ENCODE measurements around the gene MEP1A. TPM values are rescaled to one million over a fixed set of nuclear protein-coding genes. Genes with fewer than 3 reads are reported as not detected.

Gene MEP1A
- total RNA-seq, 1 experiment from 2014 or later, result not detected

DNA sequence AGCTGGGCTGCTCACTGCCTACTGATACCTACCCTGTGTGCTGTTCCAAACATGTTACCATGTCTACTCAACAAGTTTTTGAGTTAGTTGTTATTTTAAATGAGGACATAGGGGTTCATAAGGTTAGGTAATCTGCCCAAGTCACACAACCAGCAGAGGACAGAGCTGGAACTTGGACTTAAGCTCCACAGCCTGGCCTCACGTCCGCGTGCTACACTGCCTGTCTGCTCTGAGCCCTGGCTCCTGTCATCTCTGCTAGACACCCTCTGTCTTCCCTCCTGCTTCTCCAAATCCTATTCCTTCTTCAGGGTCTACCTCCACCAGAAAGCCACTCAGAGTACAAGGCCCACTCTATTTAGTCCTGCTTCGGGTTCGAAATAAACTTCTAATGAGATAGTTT lies 28.2 kb upstream of the MEP1A start:
- no peak overlapping the region for H3K9ac ChIP-seq (ENCODE audit: low read length)
- no peaks in the 10 kb centered on the region for H3K9me3 ChIP-seq (ENCODE audit: low read length)
- no peaks in the 10 kb centered on the region for H3K79me2 ChIP-seq (ENCODE audit: low read length)
- intact Hi-C loops (cut with micrococcal nuclease), result no loop called here
- no peak overlapping the region for H2AFZ ChIP-seq (ENCODE audit: low read length)
- no peak for ATAC-seq
- H4K20me1 ChIP-seq (ENCODE audit: low read length), result no peaks in the 10 kb centered on the region
- no peak for DNase-seq
- TF ChIP-seq, protein P1, sequence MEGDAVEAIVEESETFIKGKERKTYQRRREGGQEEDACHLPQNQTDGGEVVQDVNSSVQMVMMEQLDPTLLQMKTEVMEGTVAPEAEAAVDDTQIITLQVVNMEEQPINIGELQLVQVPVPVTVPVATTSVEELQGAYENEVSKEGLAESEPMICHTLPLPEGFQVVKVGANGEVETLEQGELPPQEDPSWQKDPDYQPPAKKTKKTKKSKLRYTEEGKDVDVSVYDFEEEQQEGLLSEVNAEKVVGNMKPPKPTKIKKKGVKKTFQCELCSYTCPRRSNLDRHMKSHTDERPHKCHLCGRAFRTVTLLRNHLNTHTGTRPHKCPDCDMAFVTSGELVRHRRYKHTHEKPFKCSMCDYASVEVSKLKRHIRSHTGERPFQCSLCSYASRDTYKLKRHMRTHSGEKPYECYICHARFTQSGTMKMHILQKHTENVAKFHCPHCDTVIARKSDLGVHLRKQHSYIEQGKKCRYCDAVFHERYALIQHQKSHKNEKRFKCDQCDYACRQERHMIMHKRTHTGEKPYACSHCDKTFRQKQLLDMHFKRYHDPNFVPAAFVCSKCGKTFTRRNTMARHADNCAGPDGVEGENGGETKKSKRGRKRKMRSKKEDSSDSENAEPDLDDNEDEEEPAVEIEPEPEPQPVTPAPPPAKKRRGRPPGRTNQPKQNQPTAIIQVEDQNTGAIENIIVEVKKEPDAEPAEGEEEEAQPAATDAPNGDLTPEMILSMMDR (conservative IDR thresholded peaks at IDR 0.05; ENCODE audit: low read depth, low read length), result no peak
- TF ChIP-seq EZH2 (IDR thresholded peaks at IDR 0.05; ENCODE audit: low read length, unreplicated experiment) (no peak), EZH2phosphoT487 (IDR thresholded peaks at IDR 0.05; ENCODE audit: borderline replicate concordance, low read length) (no peak)
- H3K36me3 ChIP-seq (ENCODE audit: low read depth, low read length), result no peaks in the 10 kb centered on the region
- H3K4me3 ChIP-seq (ENCODE audit: low read length), result no peak overlapping the region
- BruUV-seq (replicated peaks), result no TSS peak
- no peaks in the 10 kb centered on the region for H3K9me2 ChIP-seq (replicated peaks; ENCODE audit: low read length)
- ChIA-PET CTCF (no interaction called here), POLR2A (ENCODE audit: unreplicated experiment) (no interaction called here)
- no peaks in the 10 kb centered on the region for H3K4me1 ChIP-seq (ENCODE audit: insufficient read depth, low read length)
- no peaks in the 10 kb centered on the region for H3F3A ChIP-seq (ENCODE audit: low read length, unreplicated experiment)
- H3K4me2 ChIP-seq (ENCODE audit: low read length), result no peak overlapping the region
- H3K27me3 ChIP-seq (ENCODE audit: low read length), result no peaks in the 10 kb centered on the region
- H3K27ac ChIP-seq (ENCODE audit: low read length), result no peak overlapping the region

DNA sequence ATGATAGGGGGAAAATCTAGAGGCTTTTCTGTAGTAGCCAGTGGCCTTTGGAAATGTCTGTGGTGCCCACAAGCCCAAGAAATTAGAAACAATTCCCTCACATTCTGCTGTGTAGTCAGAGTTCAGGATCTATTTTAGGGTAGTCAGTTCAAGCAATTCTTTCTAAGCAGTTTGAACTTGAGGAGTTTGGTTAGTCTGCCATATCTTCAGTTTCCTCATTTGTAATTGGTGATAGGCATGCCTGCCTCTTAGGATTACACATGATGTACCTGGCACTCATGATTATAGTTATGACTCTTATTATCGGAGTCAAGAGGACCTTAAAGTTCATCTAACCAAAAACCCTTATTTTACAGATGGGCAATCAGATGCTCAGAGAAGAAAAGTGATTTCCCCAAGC lies 21.2 kb upstream of the MEP1A start:
- Histone ChIP-seq H3K4me1 (ENCODE audit: insufficient read depth, low read length) (no peaks in the 10 kb centered on the region), H3K27me3 (ENCODE audit: low read length) (no peaks in the 10 kb centered on the region), H3K9ac (ENCODE audit: low read length) (no peak overlapping the region), H2AFZ (ENCODE audit: low read length) (no peak overlapping the region), H4K20me1 (ENCODE audit: low read length) (no peaks in the 10 kb centered on the region), H3K9me2 (replicated peaks; ENCODE audit: low read length) (no peaks in the 10 kb centered on the region), H3F3A (ENCODE audit: low read length, unreplicated experiment) (no peaks in the 10 kb centered on the region), H3K4me3 (ENCODE audit: low read length) (no peak overlapping the region), H3K36me3 (ENCODE audit: low read depth, low read length) (no peaks in the 10 kb centered on the region), H3K4me2 (ENCODE audit: low read length) (no peak overlapping the region), H3K79me2 (ENCODE audit: low read length) (no peaks in the 10 kb centered on the region), H3K27ac (ENCODE audit: low read length) (no peak overlapping the region), H3K9me3 (ENCODE audit: low read length) (no peaks in the 10 kb centered on the region)
- DNase-seq (no peak), ATAC-seq (no peak)
- ChIA-PET POLR2A (ENCODE audit: unreplicated experiment) (no interaction called here), CTCF (no interaction called here)
- TF ChIP-seq EZH2phosphoT487 (IDR thresholded peaks at IDR 0.05; ENCODE audit: borderline replicate concordance, low read length) (no peak), EZH2 (IDR thresholded peaks at IDR 0.05; ENCODE audit: low read length, unreplicated experiment) (no peak)
- TF ChIP-seq, protein P1 (conservative IDR thresholded peaks at IDR 0.05; ENCODE audit: low read depth, low read length), result no peak
- intact Hi-C loops (cut with micrococcal nuclease), result no loop called here
- BruUV-seq (replicated peaks), result no TSS peak

DNA sequence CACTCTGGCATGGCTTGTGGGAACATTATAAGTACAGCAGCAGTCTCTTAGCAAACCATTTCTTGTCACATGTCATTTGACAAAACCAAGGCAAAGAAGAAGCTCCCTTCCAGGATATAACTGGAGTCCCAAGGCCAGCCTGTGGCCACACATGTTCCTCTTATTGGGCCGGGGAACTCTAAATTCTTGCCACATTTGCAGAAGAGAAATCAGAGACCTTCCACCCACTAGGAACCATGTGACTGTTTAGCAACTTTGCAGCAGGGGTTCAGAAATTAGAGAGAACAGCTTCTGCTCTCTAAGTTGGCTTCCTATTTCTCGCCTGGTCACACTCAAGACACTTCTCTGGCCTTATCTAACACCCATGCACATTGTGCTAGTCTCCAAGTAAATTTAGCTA lies 20.4 kb upstream of the MEP1A start:
- Histone ChIP-seq H4K20me1 (ENCODE audit: low read length) (no peaks in the 10 kb centered on the region), H3K4me3 (ENCODE audit: low read length) (no peak overlapping the region), H3K4me2 (ENCODE audit: low read length) (no peak overlapping the region), H3K9me3 (ENCODE audit: low read length) (no peaks in the 10 kb centered on the region), H3F3A (ENCODE audit: low read length, unreplicated experiment) (no peaks in the 10 kb centered on the region), H3K36me3 (ENCODE audit: low read depth, low read length) (no peaks in the 10 kb centered on the region), H2AFZ (ENCODE audit: low read length) (no peak overlapping the region), H3K9ac (ENCODE audit: low read length) (no peak overlapping the region), H3K9me2 (replicated peaks; ENCODE audit: low read length) (no peaks in the 10 kb centered on the region), H3K27ac (ENCODE audit: low read length) (no peak overlapping the region), H3K4me1 (ENCODE audit: insufficient read depth, low read length) (no peaks in the 10 kb centered on the region), H3K27me3 (ENCODE audit: low read length) (no peaks in the 10 kb centered on the region), H3K79me2 (ENCODE audit: low read length) (no peaks in the 10 kb centered on the region)
- no TSS peak for BruUV-seq (replicated peaks)
- intact Hi-C loops (cut with micrococcal nuclease), result no loop called here
- ATAC-seq (no peak), DNase-seq (no peak)
- TF ChIP-seq EZH2 (IDR thresholded peaks at IDR 0.05; ENCODE audit: low read length, unreplicated experiment), result no peak
- TF ChIP-seq EZH2phosphoT487 (IDR thresholded peaks at IDR 0.05; ENCODE audit: borderline replicate concordance, low read length), result no peak
- TF ChIP-seq, protein P1 (conservative IDR thresholded peaks at IDR 0.05; ENCODE audit: low read depth, low read length), result no peak
- ChIA-PET CTCF (no interaction called here), POLR2A (ENCODE audit: unreplicated experiment) (no interaction called here)

Measured in PC-3 (cell line).